ENCODE data around the gene LRRN1.

The LRRN1 gene

GRCh38 chr3:3799173-3800079 lies at the start of gene LRRN1:
Gene LRRN1, plus strand, starts transcription at chr3:3799431. Its CDS starts 45,211 bp downstream, at chr3:3844642.
- Mint-ChIP-seq H3K4me3 (peak within 1 kb of the TSS; percentile 87), H3K9me3 (no peaks in the 10 kb centered on the region), H3K27me3 (peaks cover 33% of the 10 kb centered on the region), H3K36me3 (peaks cover 2% of the 10 kb centered on the region), H3K27ac (peak within 1 kb of the TSS; percentile 76), H3K4me1 (peaks cover 18% of the 10 kb centered on the region)

DNA sequence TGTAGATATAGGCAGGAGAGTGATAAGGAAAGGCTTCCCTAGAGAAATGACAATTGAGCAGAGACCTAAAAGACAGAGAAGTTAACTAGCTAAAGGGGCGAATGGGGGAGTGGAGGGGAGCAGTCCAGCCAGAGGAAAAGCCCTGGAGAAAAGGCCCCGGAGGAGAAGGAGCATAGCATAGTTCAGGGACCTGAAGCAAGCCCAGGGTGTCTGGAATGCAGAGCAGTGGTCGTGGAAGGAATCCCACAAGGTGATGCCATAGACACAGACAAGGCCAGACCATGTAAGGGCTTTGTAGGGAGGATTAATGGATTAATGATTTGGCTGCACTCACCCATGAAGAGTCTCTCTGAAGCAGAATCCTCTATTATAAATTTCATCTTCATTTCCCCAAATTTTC lies 45.8 kb upstream of the LRRN1 start:
- Mint-ChIP-seq H3K27ac (no peak overlapping the region), H3K4me1 (no peaks in the 10 kb centered on the region), H3K36me3 (no peaks in the 10 kb centered on the region), H3K9me3 (no peaks in the 10 kb centered on the region), H3K27me3 (no peaks in the 10 kb centered on the region), H3K4me3 (no peak overlapping the region)

- Mint-ChIP-seq H3K27me3 (no peaks in the 10 kb centered on the region), H3K9me3 (no peaks in the 10 kb centered on the region), H3K36me3 (peaks cover 1% of the 10 kb centered on the region), H3K27ac (no peak overlapping the region), H3K4me1 (no peaks in the 10 kb centered on the region), H3K4me3 (no peak overlapping the region)
Measured at GRCh38 chr3:3765661-3766060, 33.6 kb upstream of the LRRN1 start.

GRCh38 chr3:3766140-3766539 lies 33.1 kb upstream of the LRRN1 start:
- no peaks in the 10 kb centered on the region for H3K27me3 Mint-ChIP-seq
- H3K4me3 Mint-ChIP-seq: no peak overlapping the region
- H3K36me3 Mint-ChIP-seq: peaks cover 1% of the 10 kb centered on the region

DNA sequence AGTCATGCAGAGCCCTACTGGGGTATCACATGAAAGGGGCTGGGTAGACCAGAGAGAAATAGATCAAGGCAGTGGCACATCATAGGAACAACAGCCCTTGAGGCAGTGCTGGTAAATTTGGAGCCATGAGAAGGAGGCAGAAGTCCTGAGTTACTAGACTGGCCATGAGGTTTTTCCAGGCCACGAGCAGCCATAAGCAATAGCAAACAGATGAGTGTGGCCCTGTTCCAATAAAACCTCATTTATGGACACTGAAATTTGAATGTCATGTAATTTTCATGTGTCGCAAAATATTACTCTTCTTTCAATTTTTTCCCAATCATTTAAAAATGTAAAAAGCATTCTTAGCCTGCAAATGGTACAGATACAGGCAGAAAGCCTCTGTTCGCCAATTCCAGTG lies 28.1 kb upstream of the LRRN1 start:
- Mint-ChIP-seq H3K9me3 (no peaks in the 10 kb centered on the region), H3K36me3 (peaks cover 2% of the 10 kb centered on the region), H3K4me1 (no peaks in the 10 kb centered on the region), H3K4me3 (no peak overlapping the region), H3K27ac (no peak overlapping the region), H3K27me3 (no peaks in the 10 kb centered on the region)

More at GRCh38 chr3:3766140-3766539, 33.1 kb upstream of the LRRN1 start:
- Mint-ChIP-seq H3K9me3 (no peaks in the 10 kb centered on the region), H3K27ac (no peak overlapping the region), H3K4me1 (no peaks in the 10 kb centered on the region)

- Mint-ChIP-seq H3K9me3 (no peaks in the 10 kb centered on the region), H3K4me1 (no peaks in the 10 kb centered on the region), H3K27ac (no peak overlapping the region), H3K27me3 (no peaks in the 10 kb centered on the region), H3K4me3 (no peak overlapping the region), H3K36me3 (peaks cover 2% of the 10 kb centered on the region)
Measured at GRCh38 chr3:3771567-3771966, 27.7 kb upstream of the LRRN1 start.

DNA sequence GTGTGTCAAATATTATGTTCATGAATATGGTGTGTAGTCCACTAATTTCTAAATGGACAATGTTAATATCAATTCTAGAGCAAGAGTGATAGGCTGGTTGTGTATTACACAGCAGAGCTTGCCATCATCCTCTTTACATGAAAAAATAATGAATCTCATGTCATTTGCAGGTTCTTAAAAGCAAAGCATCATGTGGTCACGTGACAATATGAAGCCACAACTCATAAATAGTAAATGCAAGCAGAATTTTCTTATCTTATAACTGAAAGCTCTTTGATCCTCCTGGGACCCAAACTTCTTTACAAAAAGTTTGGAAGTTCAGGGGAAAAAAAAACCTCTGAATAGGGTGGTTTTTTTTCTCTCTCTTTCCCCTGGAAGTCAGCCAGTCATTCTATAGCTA lies 26.9 kb upstream of the LRRN1 start:
- H3K27ac Mint-ChIP-seq: no peak overlapping the region
- no peaks in the 10 kb centered on the region for H3K4me1 Mint-ChIP-seq
- H3K27me3 Mint-ChIP-seq: no peaks in the 10 kb centered on the region
- peaks cover 2% of the 10 kb centered on the region for H3K36me3 Mint-ChIP-seq
- no peak overlapping the region for H3K4me3 Mint-ChIP-seq
- H3K9me3 Mint-ChIP-seq: no peaks in the 10 kb centered on the region

DNA sequence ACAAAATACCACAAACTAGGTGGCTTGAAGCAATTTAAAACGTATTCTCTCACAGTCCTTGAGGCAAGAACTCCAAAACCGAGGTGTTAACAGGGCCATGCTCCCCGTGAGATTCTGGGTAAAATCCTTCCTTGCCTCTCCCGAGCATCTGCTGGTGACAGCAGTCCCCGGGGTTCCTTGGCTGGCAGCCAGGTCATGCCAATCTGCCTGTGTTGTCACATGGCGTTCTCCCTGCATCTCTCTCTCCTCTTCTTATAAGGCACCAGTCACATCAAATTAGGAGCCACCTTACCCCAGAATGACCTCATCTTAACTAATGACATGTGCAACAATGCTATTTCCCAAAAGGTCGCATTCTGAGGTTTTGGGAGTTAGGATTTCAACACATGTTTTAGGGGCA lies 26.3 kb upstream of the LRRN1 start:
- no peaks in the 10 kb centered on the region for H3K9me3 Mint-ChIP-seq
- peaks cover 4% of the 10 kb centered on the region for H3K36me3 Mint-ChIP-seq
- H3K27me3 Mint-ChIP-seq: no peaks in the 10 kb centered on the region
- no peak overlapping the region for H3K4me3 Mint-ChIP-seq
- no peak overlapping the region for H3K27ac Mint-ChIP-seq
- H3K4me1 Mint-ChIP-seq: no peaks in the 10 kb centered on the region

DNA sequence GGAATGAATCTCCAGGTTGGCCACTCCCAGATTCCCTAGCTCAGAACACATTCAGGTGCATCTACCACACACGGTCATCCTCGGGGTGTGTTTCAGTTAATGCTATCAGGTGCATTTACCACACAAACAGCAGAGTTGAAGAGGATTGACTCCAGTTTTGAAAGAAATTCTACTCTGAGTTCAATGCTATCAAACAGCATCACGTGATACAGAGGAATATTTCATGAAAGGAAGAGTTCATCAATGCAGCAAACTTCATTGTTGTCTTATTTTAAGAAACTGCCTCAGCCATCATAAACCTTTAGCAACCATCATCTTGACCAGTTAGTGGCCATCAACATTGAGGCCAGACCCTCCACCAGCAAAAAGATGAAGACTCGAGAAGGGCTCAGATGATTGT lies 22.6 kb upstream of the LRRN1 start:
- Mint-ChIP-seq H3K27me3 (no peaks in the 10 kb centered on the region), H3K27ac (no peak overlapping the region), H3K4me3 (no peak overlapping the region), H3K9me3 (no peaks in the 10 kb centered on the region), H3K4me1 (no peaks in the 10 kb centered on the region), H3K36me3 (peaks cover 4% of the 10 kb centered on the region)

GRCh38 chr3:3778216-3778615 lies 21.0 kb upstream of the LRRN1 start:
- no peaks in the 10 kb centered on the region for H3K27me3 Mint-ChIP-seq
- peaks cover 4% of the 10 kb centered on the region for H3K36me3 Mint-ChIP-seq
- H3K4me3 Mint-ChIP-seq: no peak overlapping the region
- H3K4me1 Mint-ChIP-seq: no peaks in the 10 kb centered on the region
- H3K27ac Mint-ChIP-seq: no peak overlapping the region
- no peaks in the 10 kb centered on the region for H3K9me3 Mint-ChIP-seq

GRCh38 chr3:3778641-3779270 lies 20.5 kb upstream of the LRRN1 start:
- H3K27ac Mint-ChIP-seq: no peak overlapping the region
- H3K27me3 Mint-ChIP-seq: no peaks in the 10 kb centered on the region
- H3K9me3 Mint-ChIP-seq: no peaks in the 10 kb centered on the region
- H3K4me3 Mint-ChIP-seq: no peak overlapping the region
- no peaks in the 10 kb centered on the region for H3K4me1 Mint-ChIP-seq
- peaks cover 4% of the 10 kb centered on the region for H3K36me3 Mint-ChIP-seq

GRCh38 chr3:3782457-3782856 lies 16.8 kb upstream of the LRRN1 start:
- Mint-ChIP-seq H3K4me1 (no peaks in the 10 kb centered on the region), H3K27me3 (no peaks in the 10 kb centered on the region), H3K27ac (no peak overlapping the region), H3K9me3 (no peaks in the 10 kb centered on the region), H3K36me3 (peaks cover 2% of the 10 kb centered on the region), H3K4me3 (no peak overlapping the region)

GRCh38 chr3:3783210-3783609 lies 16.0 kb upstream of the LRRN1 start:
- Mint-ChIP-seq H3K27ac (no peak overlapping the region), H3K27me3 (no peaks in the 10 kb centered on the region), H3K4me1 (no peaks in the 10 kb centered on the region), H3K36me3 (no peaks in the 10 kb centered on the region), H3K9me3 (no peaks in the 10 kb centered on the region), H3K4me3 (no peak overlapping the region)

- Mint-ChIP-seq H3K9me3 (no peaks in the 10 kb centered on the region), H3K27me3 (no peaks in the 10 kb centered on the region), H3K4me1 (no peaks in the 10 kb centered on the region), H3K36me3 (no peaks in the 10 kb centered on the region), H3K4me3 (no peak overlapping the region), H3K27ac (no peak overlapping the region)
Measured at GRCh38 chr3:3783696-3784095, 15.5 kb upstream of the LRRN1 start.

DNA sequence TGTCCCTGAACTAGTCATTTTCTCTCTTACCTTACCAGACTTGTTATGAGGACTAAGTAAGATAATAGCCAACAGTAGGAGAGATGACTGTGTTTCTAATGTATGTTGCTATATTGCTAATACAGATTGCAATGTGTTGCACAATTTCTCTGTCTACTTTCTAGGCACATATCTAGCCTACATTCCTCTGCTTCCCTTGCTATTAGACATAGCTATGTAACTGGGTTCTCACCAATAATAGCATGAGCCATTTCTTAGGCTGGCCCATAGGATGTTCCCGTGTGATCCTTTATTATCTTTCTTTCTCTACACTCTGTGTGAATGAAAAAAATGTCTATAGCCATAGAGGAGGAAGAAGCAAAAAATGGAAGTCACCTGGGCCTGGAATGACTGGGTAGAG lies 6.8 kb upstream of the LRRN1 start:
- Mint-ChIP-seq H3K27ac (no peak overlapping the region), H3K4me1 (no peaks in the 10 kb centered on the region), H3K9me3 (no peaks in the 10 kb centered on the region), H3K36me3 (peaks cover 2% of the 10 kb centered on the region), H3K27me3 (peaks cover 6% of the 10 kb centered on the region), H3K4me3 (no peak overlapping the region)

DNA sequence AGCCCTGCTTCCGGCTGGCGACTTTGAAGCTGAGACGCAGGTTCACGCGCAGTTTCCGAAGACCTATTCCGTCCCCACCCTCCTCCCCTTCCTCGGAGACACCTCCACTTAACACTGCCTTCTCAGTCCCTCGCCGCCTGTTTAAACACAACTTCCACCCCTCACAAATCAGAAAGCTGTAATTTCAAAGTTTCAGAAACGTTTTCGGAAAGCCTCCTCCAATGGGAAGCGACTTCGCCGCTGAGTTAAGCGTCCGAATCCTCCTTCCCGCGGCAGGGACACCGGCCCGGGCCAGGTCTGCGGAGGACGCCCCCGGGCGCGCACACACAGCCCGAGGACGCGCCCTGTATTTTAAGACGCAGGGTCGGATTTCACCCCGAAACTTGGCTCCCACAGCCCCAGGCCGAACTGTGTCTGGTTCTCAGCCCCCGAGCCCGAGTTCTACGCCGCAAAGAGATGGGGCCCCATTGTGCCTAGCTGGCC lies 559 bp upstream of the LRRN1 start:
- Mint-ChIP-seq H3K9me3 (no peaks in the 10 kb centered on the region), H3K4me1 (peaks cover 18% of the 10 kb centered on the region), H3K27ac (peak overlapping the region; percentile 76), H3K27me3 (peaks cover 33% of the 10 kb centered on the region), H3K36me3 (peaks cover 2% of the 10 kb centered on the region), H3K4me3 (peak overlapping the region; percentile 87)

All from activated naive CD4-positive, alpha-beta T cell treated with anti-CD3 and anti-CD28 coated beads, Interleukin-2, amount 50 U/mL, for 24 hours (primary cell).